GM18520 (cell line): ENCODE results near the gene TOMM20.

Experiments
- ATAC-seq: cut with Tn5 transposase; IDR thresholded peaks from one replicate; pipeline ENCODE4 v1.9.1; 2021; ENCODE audit not compliant: unreplicated experiment

Gene TOMM20

GRCh38 chr1:235068158-235069121 is 60.2 kb downstream of the TOMM20 start:
- no peak for ATAC-seq

DNA sequence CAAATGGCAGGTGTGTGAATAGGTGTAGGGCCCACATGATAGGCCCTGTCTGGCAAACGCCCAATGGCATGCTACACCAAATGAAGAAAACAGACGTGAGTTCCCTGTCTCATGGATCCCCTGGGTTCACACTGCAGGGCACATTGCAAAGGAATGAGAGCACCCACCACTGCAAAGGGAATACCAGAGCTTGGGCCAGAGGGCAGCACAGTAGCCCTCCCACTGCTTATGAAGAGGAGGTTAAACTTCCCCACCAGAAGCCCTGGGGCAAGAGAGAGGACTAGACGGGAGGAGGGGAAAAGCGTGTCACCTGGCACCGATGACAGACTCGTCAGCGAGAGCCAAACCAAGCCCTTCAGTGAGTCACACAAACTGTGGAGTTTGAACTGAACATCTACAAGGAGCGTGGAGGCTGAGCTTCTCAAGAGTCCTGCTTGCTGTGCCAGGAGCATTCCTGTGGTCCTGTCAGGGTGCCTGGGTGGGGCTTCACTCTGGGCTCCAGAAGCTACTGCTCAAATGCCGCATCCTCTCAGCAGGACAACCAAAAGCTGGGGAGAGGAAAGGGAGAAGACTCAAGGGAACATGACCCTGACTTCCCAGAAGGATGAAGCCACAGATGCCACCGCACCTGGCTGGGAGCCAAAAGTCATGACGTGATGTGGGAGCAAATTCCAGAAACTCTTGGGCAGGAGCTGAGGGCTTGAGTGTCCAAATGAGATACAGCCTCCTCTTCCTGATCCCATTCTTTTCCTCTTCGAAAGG is 61.1 kb downstream of the TOMM20 start:
- no peak for ATAC-seq

- no peak for ATAC-seq
Observed at GRCh38 chr1:235063068-235063765, 65.4 kb downstream of the TOMM20 start.

- ATAC-seq: no peak
Observed at GRCh38 chr1:235060607-235061470, 67.8 kb downstream of the TOMM20 start.
